ENCODE measurements around the gene AHI1.
"Not testable (repeated sequence)": the region's sequence is repeated elsewhere in the genome, so short reads cannot be mapped to it uniquely, and the experiment has no call there.

- not testable (repeated sequence) for TF ChIP-seq CTCF (conservative IDR thresholded peaks at IDR 0.05 in 1 of 2, IDR thresholded peaks at IDR 0.05 in 1 of 2; ENCODE audit: low read depth in 1 of 2, low read length in 2 of 2); EZH2 (IDR thresholded peaks at IDR 0.05; ENCODE audit: low read length, missing control alignments)
Observed at GRCh38 chr6:135246412-135247012, 251.0 kb downstream of the AHI1 start.
